ENCODE measurements around the gene TTC28. TPM values are rescaled to one million over a fixed set of nuclear protein-coding genes. Genes with fewer than 3 reads are reported as not detected.

The TTC28 gene
- total RNA-seq, 1 donor: 55.8 TPM

- no peak for DNase-seq (ENCODE audit: low read depth)
- TF ChIP-seq CTCF (IDR thresholded peaks at IDR 0.05; ENCODE audit: insufficient read depth, low read length): no peak
- H3K4me3 ChIP-seq (ENCODE audit: low read depth, low read length): no peak overlapping the region
Observed at GRCh38 chr22:28488825-28489224, 190.8 kb downstream of the TTC28 start.

- no peak for DNase-seq (ENCODE audit: low read depth)
- no peak for TF ChIP-seq CTCF (IDR thresholded peaks at IDR 0.05; ENCODE audit: insufficient read depth, low read length)
- no peak overlapping the region for H3K4me3 ChIP-seq (ENCODE audit: low read depth, low read length)
Observed at GRCh38 chr22:28484662-28485061, 195.0 kb downstream of the TTC28 start.

GRCh38 chr22:28481725-28482124 is 197.9 kb downstream of the TTC28 start:
- H3K4me3 ChIP-seq (ENCODE audit: low read depth, low read length): no peak overlapping the region
- TF ChIP-seq CTCF (IDR thresholded peaks at IDR 0.05; ENCODE audit: insufficient read depth, low read length): no peak
- DNase-seq (ENCODE audit: low read depth): no peak

- no peak overlapping the region for H3K4me3 ChIP-seq (ENCODE audit: low read depth, low read length)
- peak; percentile 12 for DNase-seq (ENCODE audit: low read depth)
- no peak for TF ChIP-seq CTCF (IDR thresholded peaks at IDR 0.05; ENCODE audit: insufficient read depth, low read length)
Observed at GRCh38 chr22:28480000-28480715, 199.5 kb downstream of the TTC28 start.

- DNase-seq (ENCODE audit: low read depth): no peak
- H3K4me3 ChIP-seq (ENCODE audit: low read depth, low read length): no peak overlapping the region
- no peak for TF ChIP-seq CTCF (IDR thresholded peaks at IDR 0.05; ENCODE audit: insufficient read depth, low read length)
Observed at GRCh38 chr22:28478564-28478963, 201.1 kb downstream of the TTC28 start.

- DNase-seq (ENCODE audit: low read depth): no peak
- H3K4me3 ChIP-seq (ENCODE audit: low read depth, low read length): no peak overlapping the region
- no peak for TF ChIP-seq CTCF (IDR thresholded peaks at IDR 0.05; ENCODE audit: insufficient read depth, low read length)
Observed at GRCh38 chr22:28477556-28477955, 202.1 kb downstream of the TTC28 start.

- no peak for DNase-seq (ENCODE audit: low read depth)
- TF ChIP-seq CTCF (IDR thresholded peaks at IDR 0.05; ENCODE audit: insufficient read depth, low read length): no peak
- H3K4me3 ChIP-seq (ENCODE audit: low read depth, low read length): no peak overlapping the region
Observed at GRCh38 chr22:28474330-28474729, 205.3 kb downstream of the TTC28 start.

Data from fibroblast of the aortic adventitia (primary cell).